ENCODE data around the gene ATOSB. TPM values are rescaled to one million over a fixed set of nuclear protein-coding genes. Genes with fewer than 3 reads are reported as not detected.

ATOSB gene
- total RNA-seq, 6 experiments from 2014 or later, result 3.7 to 6.9 (median 5.8) TPM

DNA sequence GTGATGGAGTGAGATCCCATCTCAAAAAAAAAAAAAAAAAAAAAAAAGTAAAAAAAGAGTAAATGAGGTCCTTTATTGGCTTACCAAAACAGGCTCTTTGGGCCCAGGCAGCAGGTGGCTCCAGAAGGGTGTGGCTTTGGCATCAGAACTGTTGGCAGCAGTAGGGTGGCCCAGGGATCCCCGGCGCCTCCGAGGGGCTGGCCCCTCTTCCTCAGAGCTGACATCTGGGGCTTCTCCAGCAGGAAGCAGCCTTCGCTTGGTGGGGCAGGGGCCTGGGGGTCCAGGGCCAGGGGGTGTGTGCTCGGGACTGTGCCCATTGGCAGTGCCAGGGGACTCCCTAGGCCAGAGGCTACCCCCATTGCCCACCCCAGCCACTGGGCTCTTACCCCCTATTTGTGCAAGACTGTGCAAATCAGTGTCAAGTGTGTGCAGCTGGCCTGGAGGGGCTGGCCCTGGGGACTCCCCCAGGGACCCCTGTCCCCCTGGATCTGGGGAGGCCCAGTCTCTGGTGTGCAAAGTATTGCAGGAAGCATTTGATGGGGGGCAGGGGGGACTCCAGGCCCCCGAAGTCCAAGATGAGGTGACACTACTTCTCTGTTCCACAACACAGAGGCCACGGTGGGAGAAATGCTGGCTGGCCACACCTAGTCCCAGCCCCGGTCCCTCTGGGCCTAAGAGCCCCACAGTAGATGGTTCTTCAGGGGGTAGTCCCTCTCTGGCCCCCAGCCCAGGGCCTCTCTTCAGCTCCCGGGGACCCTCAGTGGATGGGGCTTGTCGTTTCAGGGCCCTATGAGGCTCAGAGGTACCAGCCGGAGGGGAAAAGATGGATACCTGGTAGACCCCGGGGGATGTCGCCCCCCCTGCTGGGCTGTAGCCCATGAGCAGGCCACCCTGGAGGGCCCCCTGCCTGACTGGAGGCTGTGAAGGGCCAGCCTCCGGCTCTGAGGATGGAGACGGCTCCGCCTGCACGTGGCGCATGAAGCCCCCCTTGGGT lies 8.1 kb downstream of the ATOSB start:
- no peaks in the 10 kb centered on the region for H3K9me3 ChIP-seq
- WGBS (ENCODE audit: insufficient coverage, low coverage, low lambda C conversion rate, missing lambda C conversion rate), result 100% methylated on average over 1 of the region's 18 CpGs
- peaks cover 0 to 42% (median 12%) of the 10 kb centered on the region in 4 donors for H3K36me3 ChIP-seq
- intact Hi-C loops (cut with DNase I), result no loop called here
- no peak overlapping the region for H3K4me3 ChIP-seq
- DNase-seq (no peak), ATAC-seq (no peak)
- no peaks in the 10 kb centered on the region for H3K27me3 ChIP-seq
- no peak for TF ChIP-seq CTCF (IDR thresholded peaks at IDR 0.05)
- TF ChIP-seq POLR2A (IDR thresholded peaks at IDR 0.05), result no peak
- H3K4me1 ChIP-seq, result peaks cover 0 to 29% (median 14%) of the 10 kb centered on the region in 4 donors
- no peak overlapping the region for H3K27ac ChIP-seq

GRCh38 chr9:35106343-35106730 lies 9.3 kb downstream of the ATOSB start:
- no peak overlapping the region for H3K4me3 ChIP-seq
- intact Hi-C loops (cut with DNase I), result no loop called here
- H3K36me3 ChIP-seq, result peaks cover 0 to 45% (median 12%) of the 10 kb centered on the region in 4 donors
- H3K4me1 ChIP-seq, result peaks cover 0 to 30% (median 10%) of the 10 kb centered on the region in 4 donors
- DNase-seq (no peak), ATAC-seq (no peak)
- no peaks in the 10 kb centered on the region for H3K9me3 ChIP-seq
- 93% methylated on average over 6 of the region's 7 CpGs for WGBS (ENCODE audit: insufficient coverage, low coverage, low lambda C conversion rate, missing lambda C conversion rate)
- H3K27ac ChIP-seq, result no peak overlapping the region
- TF ChIP-seq CTCF (IDR thresholded peaks at IDR 0.05) (no peak), POLR2A (IDR thresholded peaks at IDR 0.05) (no peak)
- H3K27me3 ChIP-seq, result no peaks in the 10 kb centered on the region

DNA sequence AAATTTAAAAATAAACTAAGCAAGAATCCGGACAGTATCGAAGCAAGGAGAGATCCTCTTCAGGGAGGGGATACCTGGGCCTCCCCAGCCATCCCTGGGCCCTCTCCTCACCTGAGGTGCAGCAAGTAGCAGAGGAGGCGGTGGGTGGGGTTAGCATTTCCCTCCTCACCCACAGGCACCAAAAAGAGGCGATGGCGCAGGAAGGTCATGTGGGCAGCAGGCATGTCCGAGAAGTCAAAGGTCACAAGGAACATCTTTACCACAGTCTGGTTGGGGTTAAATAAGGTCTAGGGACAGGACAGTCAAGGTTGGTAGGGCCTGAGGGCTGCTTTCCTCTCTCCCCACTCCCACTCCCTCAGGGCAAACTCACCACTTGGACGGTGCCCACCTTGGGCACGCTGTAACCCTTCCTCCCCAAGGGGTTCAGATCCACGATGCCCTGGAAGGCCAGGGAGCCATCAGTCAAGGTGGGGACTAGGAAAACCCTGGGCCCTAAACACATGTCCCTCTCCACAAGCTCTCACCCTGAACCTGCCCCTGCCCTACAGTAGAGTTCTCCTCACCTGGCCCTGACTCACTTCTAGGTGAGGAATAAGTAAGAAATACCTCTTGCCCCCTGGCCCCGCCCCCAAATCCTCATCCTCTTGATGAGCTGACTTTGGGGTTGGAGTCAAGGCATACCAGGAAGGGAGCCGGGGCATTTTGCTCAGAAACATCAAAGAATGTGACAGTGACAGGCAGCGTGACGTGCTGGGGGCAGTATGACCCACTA lies 9.9 kb downstream of the ATOSB start:
- 96% methylated on average over 4 of the region's 13 CpGs for WGBS (ENCODE audit: insufficient coverage, low coverage, low lambda C conversion rate, missing lambda C conversion rate)
- no peak for TF ChIP-seq CTCF (IDR thresholded peaks at IDR 0.05)
- TF ChIP-seq POLR2A (IDR thresholded peaks at IDR 0.05), result no peak
- H3K36me3 ChIP-seq, result peaks cover 0 to 51% (median 12%) of the 10 kb centered on the region in 4 donors

DNA sequence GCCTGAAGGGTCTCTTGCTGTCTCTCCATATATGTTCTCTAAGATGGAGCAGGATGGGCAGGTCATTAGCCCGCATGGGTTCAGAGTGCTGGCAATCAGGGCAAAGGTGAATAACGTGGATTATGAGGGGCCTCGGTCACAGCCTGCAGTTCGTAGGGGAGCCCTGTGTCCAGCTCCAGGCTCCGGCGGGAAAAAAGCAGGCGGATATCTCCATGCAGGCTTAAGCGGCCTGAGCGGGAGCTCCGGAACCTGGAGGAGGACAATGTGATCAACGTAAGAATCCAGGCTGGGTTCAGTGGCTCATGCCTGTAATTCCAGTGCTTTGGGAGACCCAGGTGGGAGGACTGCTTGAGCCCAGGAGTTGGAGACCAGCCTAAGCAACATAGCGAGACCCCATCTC lies 10.5 kb downstream of the ATOSB start:
- TF ChIP-seq POLR2A (IDR thresholded peaks at IDR 0.05), result no peak
- peaks cover 0 to 56% (median 15%) of the 10 kb centered on the region in 4 donors for H3K36me3 ChIP-seq
- no peak overlapping the region for H3K4me3 ChIP-seq
- no peaks in the 10 kb centered on the region for H3K27me3 ChIP-seq
- peaks cover 0 to 20% (median 6%) of the 10 kb centered on the region in 4 donors for H3K4me1 ChIP-seq
- DNase-seq, result no peak
- intact Hi-C loops (cut with DNase I), result no loop called here
- H3K27ac ChIP-seq, result no peak overlapping the region
- 85% methylated on average over 5 of the region's 12 CpGs for WGBS (ENCODE audit: insufficient coverage, low coverage, low lambda C conversion rate, missing lambda C conversion rate)
- no peak for ATAC-seq
- H3K9me3 ChIP-seq, result no peaks in the 10 kb centered on the region

More for the DNA sequence above, 9.9 kb downstream of the ATOSB start:
- Histone ChIP-seq H3K27ac (no peak overlapping the region), H3K27me3 (no peaks in the 10 kb centered on the region), H3K9me3 (no peaks in the 10 kb centered on the region), H3K4me3 (no peak overlapping the region), H3K4me1 (peaks cover 0 to 26% (median 9%) of the 10 kb centered on the region in 4 donors)
- DNase-seq (no peak), ATAC-seq (no peak)
- intact Hi-C loops (cut with DNase I), result no loop called here

All from right lobe of liver (tissue), 6 donors.